HCT116 (cell line): ENCODE measurements around the gene FAM227A. TPM values are rescaled to one million over a fixed set of nuclear protein-coding genes. Genes with fewer than 3 reads are reported as not detected.

Experiments used
- ATAC-seq: fragments of 200-7000 bp; cut with Tn5 transposase; 2 replicates; pipeline ENCODE4 v1.9.1; 2020; ENCODE audit warnings: mild to moderate bottlenecking, moderate library complexity
- BruUV-seq: library from RNA; stranded (reverse); fragments of 400-500 nt; replicated peaks from 2 replicates; lab custom pipeline; 2021; lab: Mats Ljungman, UMichigan
- CTCF ChIA-PET: fragments of 300-600 bp; sonication (Branson Sonifier 250); formaldehyde crosslinking; loops from one replicate; lab custom pipeline; 2021; ENCODE audit warnings: antibody characterized with exemption; lab: Charles Lee
- POLR2A ChIA-PET: fragments of 300-600, 350-600 bp; sonication (Branson Sonifier 250); formaldehyde crosslinking; loops from one replicate; lab custom pipeline; 2021; ENCODE audit warnings: antibody characterized with exemption; lab: Charles Lee
- RAD21 ChIA-PET, 2 experiments: fragments of 300-600 bp; sonication (Branson Sonifier 250); formaldehyde crosslinking; loops; one replicate each; lab custom pipeline; 2023; ENCODE audit warnings: low total read pairs in 2 of 2; ENCODE audit not compliant: uncharacterized antibody in 2 of 2, unreplicated experiment in 2 of 2, low non-redundant PET in 1 of 2; lab: Charles Lee
- DNase-seq: peaks from one replicate; pipeline ENCODE4 v3.0.0-alpha.2; 2010; ENCODE audit warnings: low read depth, low spot score
- H2AFZ ChIP-seq: fragments of 200-600 bp; shearing (Covaris generic), sonication (generic); 2 replicates; pipeline ENCODE4 v1.6.1; 2017; ENCODE audit warnings: low read depth, mixed run types, mixed read lengths, antibody characterized with exemption, low read length; ENCODE audit not compliant: poor library complexity, severe bottlenecking
- H3K27ac ChIP-seq: 2 replicates; pipeline ENCODE4 v1.5.1; 2012; ENCODE audit warnings: low read depth, low read length
- H3K27me3 ChIP-seq: fragments of 200-600 bp; sonication (generic); 2 replicates; pipeline ENCODE4 v1.6.1; 2016; ENCODE audit warnings: mixed run types, low read length, mixed read lengths; ENCODE audit not compliant: insufficient read depth
- H3K36me3 ChIP-seq, 2 experiments: fragments of 200-500 bp in 1 of 2; fragments of 200-600 bp in 1 of 2; sonication (Bioruptor generic) in 1 of 2; sonication (generic) in 1 of 2; 2 replicates each; pipeline versions ENCODE4 v1.5.1 to v1.6.1; 2014 to 2016; ENCODE audit warnings: low read length in 2 of 2, inconsistent platforms in 1 of 2, mixed read lengths in 1 of 2, mixed run types in 1 of 2; ENCODE audit not compliant: insufficient read depth in 2 of 2, control insufficient read depth in 1 of 2
- H3K4me1 ChIP-seq, 2 experiments: fragments of 200-600 bp in 1 of 2; sonication (generic) in 1 of 2; 2 replicates each; pipeline versions ENCODE4 v1.5.1 to v1.6.1; 2012 to 2017; ENCODE audit warnings: low read length in 2 of 2, inconsistent platforms in 1 of 2, mild to moderate bottlenecking in 1 of 2, mixed read lengths in 1 of 2, mixed run types in 1 of 2, moderate library complexity in 1 of 2; ENCODE audit not compliant: insufficient read depth in 2 of 2, control insufficient read depth in 1 of 2
- H3K4me2 ChIP-seq: fragments of 200-600 bp; sonication (generic); 2 replicates; pipeline ENCODE4 v1.6.1; 2017; ENCODE audit warnings: mixed run types, low read length, mixed read lengths
- H3K4me3 ChIP-seq, 2 experiments: fragments of 200-600 bp in 1 of 2; sonication (generic) in 1 of 2; replicated peaks in 1 of 2; 2 replicates each; pipeline ENCODE4 v1.5.1; 2011 to 2016; ENCODE audit warnings: low read length in 2 of 2, control low read depth in 1 of 2, low read depth in 1 of 2, mild to moderate bottlenecking in 1 of 2, mixed read lengths in 1 of 2, mixed run types in 1 of 2
- H3K79me2 ChIP-seq: fragments of 200-600 bp; sonication (generic); 2 replicates; pipeline ENCODE4 v1.6.1; 2017; ENCODE audit warnings: mild to moderate bottlenecking, mixed run types, low read length, moderate library complexity, mixed read lengths; ENCODE audit not compliant: insufficient read depth
- H3K9ac ChIP-seq: fragments of 200-600 bp; sonication (generic); 2 replicates; pipeline ENCODE4 v1.6.1; 2016; ENCODE audit warnings: low read length, mixed read lengths
- H3K9me2 ChIP-seq: fragments of 200-600 bp; sonication (generic), shearing (Covaris generic); 2 replicates; pipeline ENCODE4 v1.6.1; 2017; ENCODE audit warnings: mixed run types, mild to moderate bottlenecking, moderate library complexity; ENCODE audit not compliant: insufficient read depth
- H3K9me3 ChIP-seq, 2 experiments: fragments of 200-500 bp in 1 of 2; fragments of 200-600 bp in 1 of 2; sonication (Bioruptor generic) in 1 of 2; sonication (generic) in 1 of 2; 2 replicates each; pipeline ENCODE4 v1.6.1; 2014 to 2017; ENCODE audit warnings: low read length in 2 of 2, mixed read lengths in 2 of 2, inconsistent platforms in 1 of 2, low read depth in 1 of 2, mild to moderate bottlenecking in 1 of 2, mixed run types in 1 of 2, moderate library complexity in 1 of 2; ENCODE audit not compliant: control insufficient read depth in 1 of 2, insufficient read depth in 1 of 2
- H4K20me1 ChIP-seq: fragments of 200-600 bp; sonication (generic), shearing (Covaris generic); 2 replicates; pipeline ENCODE4 v1.6.1; 2017; ENCODE audit warnings: mixed run types, mild to moderate bottlenecking, moderate library complexity; ENCODE audit not compliant: insufficient read depth
- CEBPB ChIP-seq: IDR thresholded peaks from 2 replicates; pipeline ENCODE4 v1.6.1; 2012; ENCODE audit warnings: low read depth
- CTCF ChIP-seq, 3 experiments: fragments of 200-600 bp in 1 of 3; sonication (generic) in 1 of 3; IDR thresholded peaks in 2 of 3; conservative IDR thresholded peaks in 1 of 3; 2 replicates each; pipeline ENCODE4 v1.5.1; 2012 to 2017; ENCODE audit warnings: low read depth in 2 of 3, low read length in 2 of 3, antibody characterized with exemption in 1 of 3, borderline replicate concordance in 1 of 3, control low read depth in 1 of 3, mild to moderate bottlenecking in 1 of 3, mixed read lengths in 1 of 3, mixed run types in 1 of 3, moderate library complexity in 1 of 3; ENCODE audit not compliant: insufficient read depth in 1 of 3
- EZH2 ChIP-seq: fragments of 200-600 bp; sonication (generic); IDR thresholded peaks from 2 replicates; pipeline ENCODE4 v1.6.1; 2017; ENCODE audit warnings: antibody characterized with exemption, mixed run types
- FOSL1 ChIP-seq: IDR thresholded peaks from 2 replicates; pipeline ENCODE4 v1.6.1; 2012; ENCODE audit warnings: low read depth
- JUND ChIP-seq: IDR thresholded peaks from 2 replicates; pipeline ENCODE4 v1.6.1; 2012
- POLR2A ChIP-seq: IDR thresholded peaks from 2 replicates; pipeline ENCODE4 v1.7.0; 2011; ENCODE audit warnings: borderline replicate concordance; ENCODE audit not compliant: insufficient read depth, insufficient read length; ENCODE audit errors: extremely low read depth
- POLR2AphosphoS5 ChIP-seq: IDR thresholded peaks from 2 replicates; pipeline ENCODE4 v1.6.1; 2011; ENCODE audit warnings: mild to moderate bottlenecking, low read depth, low read length, moderate library complexity
- SIN3A ChIP-seq: IDR thresholded peaks from 2 replicates; pipeline ENCODE4 v1.6.1; 2012; ENCODE audit warnings: low read depth
- SP1 ChIP-seq: IDR thresholded peaks from 2 replicates; pipeline ENCODE4 v1.6.1; 2012; ENCODE audit warnings: low read depth
- SRF ChIP-seq: IDR thresholded peaks from 2 replicates; pipeline ENCODE4 v1.6.1; 2012; ENCODE audit warnings: low read depth
- intact Hi-C: fragments of 100-400 bp; cut with micrococcal nuclease; formaldehyde crosslinking; loops from 2 replicates; pipeline ENCODE4 v1.10.0; 2022
- total RNA-seq: library from RNA; stranded (reverse); gene quantifications from one replicate; pipeline ENCODE4 v1.2.1, GENCODE V29; 2021; ENCODE audit not compliant: unreplicated experiment

FAM227A gene
- total RNA-seq, 1 experiment from 2014 or later, result 3.9 TPM

DNA sequence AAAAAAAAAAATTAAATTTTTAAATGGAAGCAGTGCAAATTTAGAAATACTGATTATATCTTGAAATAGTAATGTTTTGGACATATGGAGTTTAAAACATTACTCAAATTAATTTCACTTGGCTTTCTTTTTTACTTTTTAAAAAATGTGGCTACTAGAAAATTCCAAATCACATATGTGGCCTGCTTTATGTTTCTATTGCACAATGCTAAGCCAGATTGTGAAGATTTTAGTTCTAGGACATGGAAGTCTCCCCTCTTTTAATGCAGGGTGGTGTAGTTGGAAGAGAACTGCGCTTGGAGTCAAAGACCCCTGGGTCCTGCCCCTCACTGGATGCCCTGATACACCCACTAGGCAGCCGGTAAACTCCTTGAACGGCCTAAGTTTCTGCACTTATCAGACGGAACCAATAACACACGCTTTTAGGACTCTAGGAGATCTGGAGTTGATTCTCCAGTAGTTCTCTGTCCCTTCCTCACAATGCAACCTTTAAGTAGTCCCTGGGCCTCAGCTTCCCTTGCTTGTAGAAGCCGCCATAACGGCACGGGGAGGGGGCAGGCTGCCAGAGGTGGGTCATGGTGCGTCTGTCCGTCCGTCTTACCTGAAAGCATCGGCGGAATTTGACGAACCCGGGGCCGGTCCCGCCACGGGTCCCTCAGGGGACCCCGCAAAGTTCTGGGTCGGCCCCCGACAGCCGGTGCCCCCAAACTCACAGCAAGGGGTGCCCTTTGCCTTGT lies 505 bp downstream of the FAM227A start:
- ChIA-PET POLR2A (no interaction called here), RAD21 (no interaction called here), CTCF (no interaction called here)
- Histone ChIP-seq H4K20me1 (no peaks in the 10 kb centered on the region), H3K79me2 (peaks cover 12% of the 10 kb centered on the region), H3K9me2 (no peaks in the 10 kb centered on the region), H3K4me3 (peak overlapping the region; percentile 82 to 84), H3K36me3 (no peaks in the 10 kb centered on the region), H3K4me2 (peak overlapping the region; percentile 96), H3K27me3 (no peaks in the 10 kb centered on the region), H3K27ac (peak overlapping the region; percentile 84), H3K9me3 (no peaks in the 10 kb centered on the region), H3K4me1 (peaks cover 4 to 24% of the 10 kb centered on the region in 2 experiments; a peak in 3 of 4 replicates), H3K9ac (peak overlapping the region; percentile 84), H2AFZ (peak overlapping the region; percentile 94)
- TF ChIP-seq SP1, result no peak
- no peak for TF ChIP-seq CTCF (IDR thresholded peaks at IDR 0.05 in 2 of 3, conservative IDR thresholded peaks at IDR 0.05 in 1 of 3; ENCODE audit: borderline replicate concordance in 1 of 3, insufficient read depth in 1 of 3, low read depth in 2 of 3, low read length in 2 of 3)
- no peak for TF ChIP-seq JUND
- TF ChIP-seq SIN3A, result no peak
- TF ChIP-seq POLR2AphosphoS5, result no peak
- no peak for TF ChIP-seq SRF
- TF ChIP-seq POLR2A, result no peak
- TF ChIP-seq EZH2, result no peak
- TF ChIP-seq CEBPB, result no peak
- no peak for TF ChIP-seq FOSL1
- intact Hi-C loops, result loop anchor here (2.0 kb wide), 1 partner anchor 25 kb away; the partner anchor contains the start of gene TOMM22
- DNase-seq (no peak), ATAC-seq (peak; percentile 30)
- TSS peak; percentile 88 for BruUV-seq
